Tibial nerve (tissue), 4 donors: ENCODE measurements around the gene CABP1.

Source experiments
- CTCF ChIP-seq, 5 experiments: fragments of 200-600 bp in 3 of 5; fragments of 450-650 bp in 2 of 5; sonication (generic) in 3 of 5; IDR thresholded peaks; one replicate each; pipeline ENCODE4 v1.5.1; 2016 to 2019; ENCODE audit warnings: antibody characterized with exemption in 5 of 5, mild to moderate bottlenecking in 3 of 5, moderate library complexity in 2 of 5
- EP300 ChIP-seq, 2 donors: sonication (generic); formaldehyde crosslinking; IDR thresholded peaks; one replicate each; pipeline ENCODE4 v1.6.1; 2017; ENCODE audit warnings: antibody characterized with exemption in 2 of 2, mild to moderate bottlenecking in 1 of 2
- POLR2A ChIP-seq, 2 donors: fragments of 450-650 bp; IDR thresholded peaks; one replicate each; pipeline ENCODE4 v1.6.1; 2017; ENCODE audit warnings: antibody characterized with exemption in 2 of 2, mild to moderate bottlenecking in 2 of 2, moderate library complexity in 2 of 2

- no peak for TF ChIP-seq CTCF (IDR thresholded peaks at IDR 0.05)
- no peak for TF ChIP-seq POLR2A (IDR thresholded peaks at IDR 0.05)
- TF ChIP-seq EP300 (IDR thresholded peaks at IDR 0.05): no peak
Observed at GRCh38 chr12:120643574-120643973, 3.1 kb downstream of the CABP1 start.
